Gastrocnemius medialis (tissue), 4 donors: ENCODE measurements around the gene SLC44A1.

Experiments
- POLR2A ChIP-seq, 2 donors: fragments of 450-650 bp; IDR thresholded peaks; one replicate each; pipeline ENCODE4 v1.6.1; 2017; ENCODE audit warnings: antibody characterized with exemption in 2 of 2, mild to moderate bottlenecking in 2 of 2, moderate library complexity in 2 of 2
- TF ChIP-seq, protein P1 (sequence below), 5 experiments: fragments of 450-650 bp in 3 of 5; fragments of 200-600 bp in 2 of 5; sonication (generic) in 2 of 5; IDR thresholded peaks in 4 of 5; conservative IDR thresholded peaks in 1 of 5; 1 replicate in 4 of 5; 2 replicates in 1 of 5; pipeline ENCODE4 v1.5.1; 2016 to 2019; ENCODE audit warnings: antibody characterized with exemption in 5 of 5, mild to moderate bottlenecking in 3 of 5, moderate library complexity in 3 of 5

DNA sequence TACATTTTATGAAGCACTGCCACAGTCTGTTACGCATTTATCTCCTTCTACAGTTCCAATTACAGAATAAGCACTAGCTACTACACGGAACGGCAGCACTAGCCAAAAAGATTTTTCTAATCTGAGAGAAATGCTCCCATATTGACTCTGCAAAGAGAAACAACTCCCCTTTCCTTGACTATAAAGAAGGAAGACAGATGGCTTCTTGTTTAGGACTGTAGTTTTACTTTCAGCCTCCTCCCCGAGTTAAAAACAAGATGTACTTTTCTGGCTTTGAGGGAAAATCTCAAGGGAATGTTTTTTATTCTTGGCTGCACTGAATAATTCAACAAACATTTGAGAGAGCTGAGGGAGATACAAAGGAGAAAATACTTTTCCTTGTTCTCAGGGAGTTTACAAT lies 1.9 kb upstream of the SLC44A1 start:
- TF ChIP-seq, protein P1, sequence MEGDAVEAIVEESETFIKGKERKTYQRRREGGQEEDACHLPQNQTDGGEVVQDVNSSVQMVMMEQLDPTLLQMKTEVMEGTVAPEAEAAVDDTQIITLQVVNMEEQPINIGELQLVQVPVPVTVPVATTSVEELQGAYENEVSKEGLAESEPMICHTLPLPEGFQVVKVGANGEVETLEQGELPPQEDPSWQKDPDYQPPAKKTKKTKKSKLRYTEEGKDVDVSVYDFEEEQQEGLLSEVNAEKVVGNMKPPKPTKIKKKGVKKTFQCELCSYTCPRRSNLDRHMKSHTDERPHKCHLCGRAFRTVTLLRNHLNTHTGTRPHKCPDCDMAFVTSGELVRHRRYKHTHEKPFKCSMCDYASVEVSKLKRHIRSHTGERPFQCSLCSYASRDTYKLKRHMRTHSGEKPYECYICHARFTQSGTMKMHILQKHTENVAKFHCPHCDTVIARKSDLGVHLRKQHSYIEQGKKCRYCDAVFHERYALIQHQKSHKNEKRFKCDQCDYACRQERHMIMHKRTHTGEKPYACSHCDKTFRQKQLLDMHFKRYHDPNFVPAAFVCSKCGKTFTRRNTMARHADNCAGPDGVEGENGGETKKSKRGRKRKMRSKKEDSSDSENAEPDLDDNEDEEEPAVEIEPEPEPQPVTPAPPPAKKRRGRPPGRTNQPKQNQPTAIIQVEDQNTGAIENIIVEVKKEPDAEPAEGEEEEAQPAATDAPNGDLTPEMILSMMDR (IDR thresholded peaks at IDR 0.05 in 4 of 5, conservative IDR thresholded peaks at IDR 0.05 in 1 of 5): no peak
- TF ChIP-seq POLR2A (IDR thresholded peaks at IDR 0.05): no peak
